Stimulated activated naive CD4-positive, alpha-beta T cell (primary cell): ENCODE results near the gene DHRS3.
"Not testable (repeated sequence)": the region's sequence is repeated elsewhere in the genome, so short reads cannot be mapped to it uniquely, and the experiment has no call there.

Experiments used
- DNase-seq, 6 experiments: peaks; one replicate each; lab custom pipeline; 2025; lab: John Stamatoyannopoulos, UW

The DHRS3 gene

DNA sequence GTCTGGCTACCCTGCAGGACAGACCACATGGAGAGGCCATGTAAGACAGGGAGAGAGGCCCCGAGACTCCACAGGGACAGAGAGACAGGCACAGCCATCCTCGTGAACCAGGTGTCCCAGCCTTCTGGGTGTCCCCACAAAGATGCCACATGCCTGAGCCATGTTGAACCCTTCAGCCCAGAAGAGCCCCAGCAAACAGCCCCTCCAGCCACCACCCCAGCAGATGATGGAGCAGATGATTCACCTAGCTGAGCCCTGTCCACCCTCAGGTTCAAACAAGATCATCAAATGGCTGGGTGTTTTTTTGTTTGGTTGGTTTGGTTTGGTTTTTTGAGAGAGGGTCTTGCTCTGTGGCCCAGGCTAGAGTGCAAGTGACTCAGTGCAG lies 78.7 kb downstream of the DHRS3 start:
- no peak for DNase-seq

DNA sequence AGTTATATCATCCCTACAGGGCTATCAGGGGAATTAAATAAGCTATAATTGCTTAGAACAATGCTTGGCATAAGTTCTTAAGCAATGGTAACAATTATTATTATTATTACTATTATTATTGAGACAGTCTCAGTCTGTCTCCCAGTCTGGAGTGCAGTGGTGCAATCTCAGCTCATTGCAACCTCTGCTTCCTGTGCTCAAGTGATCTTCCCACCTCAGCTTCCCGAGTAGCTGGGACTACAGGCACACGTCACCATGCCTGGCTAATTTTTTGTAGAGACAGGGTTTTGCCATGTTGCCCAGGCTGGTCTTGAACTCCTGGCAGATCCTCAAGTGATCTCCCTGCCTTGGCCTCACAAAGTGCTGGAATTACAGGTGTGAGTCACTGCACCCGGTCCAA lies 79.5 kb downstream of the DHRS3 start:
- DNase-seq, result not testable (repeated sequence)

DNA sequence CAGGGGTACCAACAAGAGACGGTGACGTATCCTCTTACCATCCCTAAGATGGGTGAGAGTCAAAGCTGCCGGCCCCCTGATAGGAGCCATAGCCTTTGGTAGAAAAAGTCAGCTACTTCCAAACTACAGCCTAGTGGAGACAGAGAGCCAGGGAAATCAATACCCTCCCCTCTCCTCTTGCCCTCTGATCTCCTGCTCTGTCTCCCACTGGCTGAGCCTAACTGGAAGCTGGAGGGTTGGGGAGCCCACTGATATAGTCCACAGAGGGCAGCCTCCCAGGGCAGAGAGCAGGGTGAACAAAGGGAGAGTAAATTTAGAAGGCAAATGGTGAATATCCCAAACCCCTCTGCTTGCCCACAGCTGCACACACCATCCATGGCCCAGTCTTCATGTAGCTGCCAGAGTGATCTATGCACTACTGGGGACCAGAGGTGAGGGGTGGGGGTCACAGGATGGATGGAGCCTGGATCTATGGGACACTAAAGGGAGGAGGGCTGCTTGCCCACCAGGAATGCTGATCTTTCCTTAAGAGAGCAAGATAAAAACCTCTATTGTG lies 80.0 kb downstream of the DHRS3 start:
- no peak for DNase-seq

DNA sequence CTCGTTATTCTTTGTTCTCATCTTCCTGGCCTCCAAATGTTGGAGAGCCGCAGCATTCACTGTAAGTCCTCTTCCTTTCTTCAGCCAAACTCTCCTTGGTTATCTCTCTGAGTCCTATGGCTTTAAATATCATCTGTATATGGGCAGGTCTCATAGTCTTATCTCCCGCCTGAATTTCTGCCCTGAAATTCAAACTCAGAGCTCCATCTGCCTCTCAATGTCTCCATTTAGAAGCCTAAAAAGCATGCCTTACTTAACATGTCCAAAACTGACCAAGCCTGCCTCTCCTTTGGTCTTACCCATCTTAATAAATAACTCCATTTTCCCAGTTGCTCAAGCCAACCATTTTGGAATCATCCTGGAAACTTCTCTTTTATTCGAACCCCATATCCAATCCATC lies 80.7 kb downstream of the DHRS3 start:
- no peak for DNase-seq

DNA sequence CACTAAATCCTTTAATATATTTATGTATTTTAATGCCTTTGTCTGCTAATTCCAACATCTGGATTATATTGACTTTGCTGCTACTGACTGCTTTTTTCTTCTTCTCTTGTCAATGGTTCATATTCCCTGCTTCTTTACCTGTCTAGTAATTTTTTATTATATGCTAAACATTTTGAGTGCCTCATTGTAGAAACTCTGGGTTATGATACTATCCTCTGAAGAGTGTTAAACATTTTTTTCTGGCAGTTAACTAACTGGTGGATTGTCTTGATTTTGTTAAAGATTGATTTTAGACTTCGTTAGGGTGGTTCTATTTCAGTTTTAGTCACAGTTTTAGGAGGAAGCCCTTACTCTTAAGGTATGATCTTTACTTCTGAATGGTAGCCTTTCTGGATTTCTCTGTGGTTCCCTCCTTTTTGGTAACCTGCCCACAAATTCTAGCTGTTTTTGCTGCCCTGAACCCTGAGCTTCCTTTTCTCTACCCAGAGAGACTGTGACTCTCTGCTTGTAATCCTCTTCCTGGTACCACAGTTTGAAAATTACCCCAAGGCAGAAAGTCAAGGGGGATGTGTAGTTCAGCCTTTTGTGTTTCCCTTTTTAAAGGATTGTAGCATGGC lies 81.9 kb downstream of the DHRS3 start:
- DNase-seq, result no peak

DNA sequence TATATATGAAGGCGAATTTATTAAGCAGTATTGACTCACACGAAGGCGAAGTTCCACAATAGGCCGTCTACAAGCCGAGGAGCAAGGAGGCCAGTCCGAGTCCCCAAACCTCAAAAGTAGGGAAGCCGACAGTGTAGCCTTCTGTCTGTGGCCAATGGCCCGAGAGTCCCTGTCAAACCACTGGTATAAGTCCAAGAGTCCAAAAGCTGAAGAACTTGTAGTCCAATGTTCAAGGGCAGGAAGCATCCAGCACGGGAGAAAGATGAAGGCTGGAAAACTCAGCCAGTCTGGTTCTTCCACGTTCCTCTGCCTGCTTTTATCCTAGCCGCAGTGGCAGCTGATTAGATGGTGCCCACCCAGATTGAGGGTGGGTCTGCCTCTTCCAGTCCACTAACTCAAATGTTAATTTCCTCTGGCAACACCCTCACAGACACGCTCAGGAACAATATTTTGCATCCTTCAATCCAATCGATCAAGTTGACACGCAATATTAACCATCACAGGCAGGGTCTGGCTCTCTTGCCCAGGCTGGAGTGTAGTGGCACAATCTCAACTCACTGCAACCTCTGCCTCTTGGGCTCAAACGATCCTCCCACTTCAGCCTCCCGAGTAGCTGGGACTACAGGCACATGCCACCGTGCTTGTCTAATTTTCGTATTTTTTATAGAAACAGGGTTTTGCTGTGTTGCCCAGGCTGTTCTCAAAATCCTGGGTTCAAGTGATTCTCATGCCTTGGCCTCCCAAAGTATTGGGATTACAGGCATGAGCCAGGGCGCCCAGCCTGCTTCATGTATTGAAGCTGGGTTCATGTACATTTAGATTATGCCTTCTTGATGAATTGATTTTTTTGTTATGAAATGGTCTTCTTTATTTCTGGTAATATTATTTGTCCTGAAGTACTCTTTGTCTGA lies 85.3 kb downstream of the DHRS3 start:
- DNase-seq, result no peak

DNA sequence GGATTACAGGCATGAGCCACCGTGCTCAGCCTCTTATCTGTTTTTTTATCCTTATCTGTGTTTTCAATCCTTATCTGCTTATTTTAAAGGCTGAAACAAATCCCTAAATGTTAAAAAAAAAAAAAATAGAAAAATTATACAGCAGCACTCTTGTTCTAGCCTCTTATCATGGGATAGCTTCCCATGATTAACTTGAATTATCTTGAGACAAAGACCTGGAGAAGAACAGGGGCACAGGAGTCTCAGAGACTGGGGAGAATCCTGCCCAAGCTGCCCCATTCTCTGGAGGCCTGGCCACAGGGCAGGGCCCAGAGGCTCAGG lies 86.9 kb downstream of the DHRS3 start:
- DNase-seq, result no peak

DNA sequence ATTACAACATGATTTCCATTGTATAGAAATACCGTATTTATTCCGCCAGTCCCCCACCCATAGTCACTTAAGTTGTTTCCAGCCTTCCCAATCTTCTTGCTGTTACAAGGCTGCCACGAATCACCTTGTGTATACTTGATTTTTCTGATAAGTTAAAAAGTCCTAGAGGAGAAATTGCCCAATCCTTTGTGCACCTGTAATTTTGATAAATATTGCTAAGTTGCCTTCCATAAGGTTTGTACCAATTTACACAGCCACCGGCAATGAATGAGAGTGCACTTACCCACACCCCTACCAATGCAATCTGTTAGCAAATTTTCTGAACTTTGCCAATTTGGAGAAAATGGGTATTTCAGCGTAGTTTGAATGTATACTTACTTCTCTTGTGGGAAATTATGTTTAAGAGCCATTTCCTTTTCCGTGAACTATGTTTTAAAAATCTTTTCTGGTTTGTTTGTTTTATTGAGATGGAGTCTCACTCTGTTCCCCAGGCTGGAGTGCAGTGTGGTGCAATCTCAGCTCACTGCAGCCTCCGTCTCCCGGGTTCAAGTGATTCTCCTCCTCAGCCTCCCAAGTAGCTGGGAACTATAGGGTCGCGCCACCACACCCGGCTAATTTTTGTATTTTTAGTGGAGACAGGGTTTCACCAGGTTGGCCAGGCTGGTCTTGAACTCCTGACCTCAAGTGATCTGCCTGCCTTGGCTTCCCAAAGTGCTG lies 87.4 kb downstream of the DHRS3 start:
- DNase-seq, result no peak

DNA sequence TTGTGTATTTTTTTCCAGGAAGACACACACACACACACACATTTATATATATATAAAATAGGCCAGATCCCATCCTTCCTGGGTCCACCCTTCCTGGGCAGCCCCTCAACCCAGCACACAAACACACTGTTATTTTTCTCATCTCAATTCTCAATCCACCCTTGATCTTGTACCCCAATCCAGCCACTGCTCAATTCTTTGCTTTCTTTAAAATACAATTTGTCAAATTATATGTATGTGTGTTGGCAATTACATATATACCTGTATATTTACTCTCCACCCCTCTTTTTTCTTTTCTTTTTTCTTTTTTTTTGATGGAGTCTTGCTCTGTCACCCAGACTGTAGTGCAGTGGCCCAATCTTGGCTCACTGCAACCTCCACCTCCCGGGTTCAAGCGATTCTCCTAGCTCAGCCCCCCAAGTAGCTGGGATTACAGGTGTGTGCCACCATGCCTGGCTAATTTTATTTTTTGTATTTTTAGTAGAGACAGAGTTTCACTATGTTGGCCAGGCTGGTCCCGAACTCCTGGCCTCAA lies 88.3 kb downstream of the DHRS3 start:
- DNase-seq, result no peak

DNA sequence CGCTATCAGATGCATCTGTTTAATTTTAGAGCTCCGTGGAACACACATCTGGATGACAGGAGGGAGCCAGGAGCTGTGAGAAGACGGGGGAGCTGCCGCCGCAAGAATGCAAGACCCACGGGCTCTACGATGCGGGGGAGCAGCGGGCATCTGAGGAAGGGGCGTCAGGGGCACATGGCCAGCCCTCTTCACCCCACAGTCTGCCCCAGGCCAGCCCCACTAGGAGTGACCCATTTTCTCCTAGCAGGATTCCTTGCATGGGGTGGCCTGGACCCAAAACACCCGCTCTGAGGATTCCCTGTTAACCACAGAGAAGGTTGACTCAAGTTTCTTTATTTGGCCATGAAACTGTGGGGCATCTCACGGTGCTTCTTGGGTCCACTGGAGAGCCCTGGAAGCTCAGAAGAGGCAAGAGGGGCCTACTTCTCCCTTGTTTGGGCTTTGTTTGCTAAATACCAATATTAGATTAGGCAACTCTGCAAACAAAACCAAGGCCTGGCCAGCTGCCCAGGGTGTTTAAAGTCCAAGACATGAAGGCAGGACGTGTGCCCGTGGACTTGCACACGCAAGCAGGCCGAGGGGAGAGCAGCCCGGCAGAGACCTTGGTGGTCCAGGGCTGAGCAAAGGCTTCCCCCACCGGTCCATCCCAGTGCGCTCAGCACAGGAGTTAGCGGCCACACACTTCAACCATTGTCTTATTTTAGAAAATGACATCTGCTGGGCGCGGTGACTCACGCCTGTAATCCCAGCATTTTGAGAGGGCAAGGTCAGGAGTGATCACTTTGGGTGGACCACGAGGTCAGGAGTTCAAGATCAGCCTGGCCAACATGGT lies 89.8 kb downstream of the DHRS3 start:
- DNase-seq, result no peak

DNA sequence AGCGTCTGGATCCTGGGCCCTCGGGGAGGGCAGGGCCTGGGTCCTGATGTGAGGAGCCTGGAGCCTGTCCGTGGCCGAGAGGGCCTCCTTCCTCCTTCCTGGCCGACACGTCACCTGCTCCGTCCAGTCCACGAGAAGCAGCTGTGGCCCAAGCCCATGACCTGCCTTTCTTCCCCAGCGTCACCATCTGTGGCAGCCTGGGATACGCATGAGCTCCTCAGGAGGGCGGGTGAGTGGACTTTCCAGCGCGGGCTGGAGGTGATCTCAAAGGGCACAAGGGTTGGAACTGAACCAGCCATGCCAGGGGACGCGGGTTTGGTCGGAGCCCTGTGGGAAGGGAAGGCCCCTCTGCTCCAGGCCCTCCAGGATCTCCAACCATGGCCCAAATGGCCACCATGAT lies 90.4 kb downstream of the DHRS3 start:
- no peak for DNase-seq

DNA sequence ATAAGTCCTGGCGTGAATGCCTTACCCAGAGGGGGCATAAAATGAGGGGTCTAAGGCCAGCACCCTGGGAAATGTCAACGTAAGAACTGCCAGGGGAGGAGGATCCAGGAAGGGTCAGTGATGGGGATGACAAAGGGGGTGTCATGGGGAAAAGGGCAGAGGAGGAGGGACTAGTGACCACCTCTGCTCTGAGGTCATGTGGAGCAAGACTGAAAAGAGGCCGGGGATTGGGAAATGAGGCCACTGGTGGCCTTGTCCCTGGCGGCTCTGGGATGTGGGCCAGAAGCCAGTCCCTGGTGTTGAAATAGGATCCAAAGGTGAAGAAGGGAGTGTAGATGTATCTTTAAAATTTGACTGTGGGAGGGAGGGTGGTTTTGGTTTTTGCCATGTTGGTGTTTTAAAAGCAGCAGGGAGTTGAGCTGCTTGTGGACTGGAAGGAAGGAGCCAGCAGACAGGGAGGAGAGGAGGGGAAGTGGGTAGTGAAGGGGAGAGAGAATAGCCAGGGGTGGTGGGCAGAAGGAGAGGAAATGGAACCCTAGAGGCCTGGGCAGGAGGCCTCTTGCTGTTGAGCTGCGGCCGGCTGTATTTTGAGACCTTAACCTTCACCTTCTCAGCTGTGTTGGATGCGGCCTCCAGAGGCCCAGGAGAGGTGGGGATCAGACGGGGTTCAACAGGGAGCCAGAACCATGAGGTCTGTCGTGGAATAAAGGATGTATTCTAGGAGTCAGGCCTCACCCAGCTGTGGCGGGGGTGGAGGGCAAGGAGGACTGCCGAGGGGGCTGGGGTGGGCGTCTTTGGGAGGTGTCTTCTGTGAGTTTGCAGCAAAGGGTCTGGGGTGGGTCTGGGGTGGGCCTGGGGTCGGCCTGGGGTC lies 92.5 kb downstream of the DHRS3 start:
- no peak for DNase-seq

DNA sequence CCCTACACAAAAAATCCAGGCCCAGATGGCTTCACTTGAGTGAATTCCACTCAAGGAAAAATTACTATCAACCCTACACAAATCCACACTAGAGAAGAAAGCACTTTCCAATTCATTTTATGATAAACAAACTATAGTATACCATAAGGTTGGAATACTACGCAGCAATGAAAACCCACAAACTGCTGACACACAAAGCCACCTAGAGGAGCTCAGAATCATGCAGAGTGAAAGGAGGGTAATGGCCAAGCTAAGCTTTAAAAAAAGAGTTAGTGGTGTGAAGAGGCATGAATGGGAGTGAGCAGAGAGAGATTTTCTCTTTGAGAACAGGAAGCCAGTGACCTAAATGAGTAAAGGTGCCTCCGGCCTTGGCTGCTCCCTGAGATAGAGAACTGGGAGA lies 93.7 kb downstream of the DHRS3 start:
- no peak for DNase-seq

DNA sequence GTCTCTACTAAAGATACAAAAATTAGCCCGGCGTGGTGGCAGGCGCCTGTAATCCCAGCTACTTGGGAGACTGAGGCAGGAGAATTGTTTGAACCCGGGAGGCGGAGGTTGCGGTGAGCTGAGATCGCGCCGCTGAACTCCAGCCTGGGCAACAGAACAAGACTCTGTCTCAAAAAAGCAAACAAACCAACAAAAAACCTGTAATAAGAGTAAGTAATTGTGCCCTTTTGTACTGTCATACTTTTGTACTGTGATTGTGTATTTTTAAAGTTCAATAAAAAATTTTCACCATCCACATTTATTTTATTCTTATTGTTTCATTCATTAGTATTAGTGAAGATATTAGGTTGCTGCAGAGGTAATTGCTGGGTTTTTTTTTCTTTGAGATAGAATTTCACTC lies 95.2 kb downstream of the DHRS3 start:
- not testable (repeated sequence) for DNase-seq

DNA sequence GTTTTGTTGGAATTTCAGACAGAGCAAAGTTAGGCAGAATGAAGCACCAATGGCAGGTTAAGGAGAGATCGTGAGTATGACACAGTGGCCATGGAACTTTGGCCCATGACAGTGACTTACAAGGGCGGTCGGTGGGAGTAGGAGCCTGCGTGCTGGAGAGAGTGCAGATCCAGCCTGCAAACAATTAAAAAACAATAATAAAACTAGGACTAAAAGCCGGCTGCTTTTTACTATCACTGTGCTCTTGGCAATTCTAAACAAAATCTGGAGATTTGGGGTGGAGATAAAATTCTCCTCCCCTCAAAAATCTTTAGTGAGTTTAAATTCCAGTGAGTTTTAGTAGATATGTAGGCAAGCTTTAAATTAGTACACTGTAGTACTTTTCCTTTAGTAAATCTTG lies 96.9 kb downstream of the DHRS3 start:
- DNase-seq, result no peak

DNA sequence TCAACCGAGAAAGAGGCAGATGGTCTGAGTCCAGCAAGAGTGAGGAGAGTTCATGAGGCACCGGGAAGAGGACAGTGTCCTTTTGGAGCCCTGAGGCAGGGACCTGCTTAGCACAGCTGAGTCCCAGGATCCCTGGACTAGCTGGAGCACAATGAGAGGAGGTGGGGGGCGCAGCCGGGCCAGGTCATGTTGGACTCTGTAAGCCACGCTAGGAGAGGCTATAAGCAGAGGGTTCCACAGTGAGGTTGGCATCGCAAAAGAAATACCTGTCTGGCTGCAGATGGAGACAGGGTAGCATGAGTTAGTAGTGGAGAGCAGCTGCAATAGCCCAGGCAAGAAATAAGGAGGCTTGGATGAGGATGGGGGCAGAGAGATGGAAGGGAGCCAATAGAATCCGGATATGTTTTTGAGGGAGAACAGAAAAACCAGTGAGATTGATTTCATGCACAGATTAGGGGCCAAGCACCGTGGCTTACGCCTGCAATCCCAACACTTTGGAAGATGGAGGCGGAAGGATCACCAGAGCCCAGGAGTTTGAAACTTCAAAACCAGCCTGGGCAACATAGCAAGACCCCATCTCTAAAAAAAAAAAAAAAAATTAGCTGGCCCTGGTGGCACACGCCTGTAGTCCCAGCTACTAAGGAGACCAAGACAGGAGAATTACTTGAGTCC lies 98.2 kb downstream of the DHRS3 start:
- DNase-seq, result no peak

DNA sequence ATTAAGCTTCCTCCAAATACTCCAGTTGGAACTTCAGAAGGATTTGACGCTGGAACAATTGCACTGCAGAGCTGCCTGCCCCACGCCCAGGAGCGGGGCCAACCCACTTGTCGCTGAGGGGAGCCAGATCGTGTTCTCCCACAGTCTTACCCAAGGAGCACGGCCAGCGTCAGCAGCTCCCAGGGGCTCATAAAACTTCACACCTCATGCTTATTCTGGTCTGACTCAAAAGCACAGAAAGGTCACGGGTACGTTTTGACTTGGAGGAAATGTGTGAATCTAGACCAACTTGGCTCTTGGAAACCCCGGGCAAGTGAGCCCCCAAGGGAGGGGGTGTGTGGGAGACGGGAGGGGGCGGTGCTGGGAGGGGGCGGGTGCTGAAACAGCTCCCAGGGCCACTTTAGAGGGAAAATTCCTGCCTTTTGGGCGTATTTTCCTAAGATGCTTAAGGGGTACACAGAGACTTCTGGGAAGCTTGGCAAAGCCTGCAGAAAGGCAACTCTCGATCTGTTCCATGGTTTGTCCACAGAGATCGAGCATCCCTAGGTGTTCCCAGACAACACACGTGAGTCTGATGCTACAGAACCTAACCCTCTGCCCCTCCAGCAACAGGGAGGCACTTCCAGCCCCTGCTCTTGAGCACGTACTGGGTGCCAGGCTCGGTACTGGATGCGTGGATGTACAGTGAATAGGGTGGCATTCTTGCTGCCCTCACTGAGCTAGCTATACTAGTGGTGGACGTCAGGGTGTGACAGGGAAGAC lies 98.9 kb downstream of the DHRS3 start:
- DNase-seq, result no peak
